ENCODE results near the gene TSPAN6. TPM values are rescaled to one million over a fixed set of nuclear protein-coding genes. Genes with fewer than 3 reads are reported as not detected.

The TSPAN6 gene
- total RNA-seq, 1 experiment from 2014 or later, result 52.2 TPM

- ChIA-PET POLR2A (ENCODE audit: unreplicated experiment) (no interaction called here), CTCF (interaction anchor here (0.6 kb wide), 2 partner anchors 16 to 36 kb away, joined by 4 read pairs; no protein-coding TSS in a partner anchor)
- H4K20me1 ChIP-seq (ENCODE audit: insufficient read depth), result no peaks in the 10 kb centered on the region; the same call in 1 of the 2 replicates
- H2AFZ ChIP-seq, result no peak overlapping the region
- no peak for DNase-seq
- no TSS peak for BruUV-seq (replicated peaks)
- H3F3A ChIP-seq (ENCODE audit: insufficient read depth, low read depth), result peaks cover 46% of the 10 kb centered on the region
- peak overlapping the region; percentile 94; the same call in 1 of the 2 replicates for H3K27ac ChIP-seq
- no peak overlapping the region for H3K4me3 ChIP-seq
- peaks cover 41% of the 10 kb centered on the region for H3K36me3 ChIP-seq (ENCODE audit: low read depth)
- H3K4me1 ChIP-seq (replicated peaks; ENCODE audit: insufficient read depth), result peaks cover 54% of the 10 kb centered on the region
- TF ChIP-seq EZH2 (IDR thresholded peaks at IDR 0.05; ENCODE audit: low read depth), result no peak
- TF ChIP-seq CTCF (conservative IDR thresholded peaks at IDR 0.05), result no peak
- H3K27me3 ChIP-seq (ENCODE audit: insufficient read depth, low read depth), result no peaks in the 10 kb centered on the region
- intact Hi-C loops (cut with micrococcal nuclease; ENCODE audit: unreplicated experiment), result no loop called here
- H3K79me2 ChIP-seq (ENCODE audit: low read depth), result peaks cover 21% of the 10 kb centered on the region
- 0 out of 2 replicates have a peak overlapping the region, but pooled peaks have one; percentile 88 for H3K4me2 ChIP-seq
- no peaks in the 10 kb centered on the region for H3K9me3 ChIP-seq (ENCODE audit: insufficient read depth, low read depth)
- no peaks in the 10 kb centered on the region for H3K9me2 ChIP-seq (ENCODE audit: insufficient read depth)
Observed at GRCh38 chrX:100650841-100651240, 14.2 kb upstream of the TSPAN6 start.

GRCh38 chrX:100649550-100650356, 13.1 kb upstream of the TSPAN6 start:
- Histone ChIP-seq H3F3A (ENCODE audit: insufficient read depth, low read depth) (peaks cover 55% of the 10 kb centered on the region), H3K4me1 (replicated peaks; ENCODE audit: insufficient read depth) (peaks cover 60% of the 10 kb centered on the region), H3K27ac (peak overlapping the region; percentile 94), H4K20me1 (ENCODE audit: insufficient read depth) (no peaks in the 10 kb centered on the region; the same call in 1 of the 2 replicates), H3K9me3 (ENCODE audit: insufficient read depth, low read depth) (no peaks in the 10 kb centered on the region), H3K27me3 (ENCODE audit: insufficient read depth, low read depth) (no peaks in the 10 kb centered on the region), H3K79me2 (ENCODE audit: low read depth) (peaks cover 31% of the 10 kb centered on the region), H3K4me2 (peak overlapping the region; percentile 88), H3K4me3 (peak overlapping the region; percentile 97; the same call in 1 of the 2 replicates), H2AFZ (0 out of 2 replicates have a peak overlapping the region, but pooled peaks have one; percentile 26), H3K9me2 (ENCODE audit: insufficient read depth) (no peaks in the 10 kb centered on the region), H3K36me3 (ENCODE audit: low read depth) (peaks cover 43% of the 10 kb centered on the region)
- ChIA-PET POLR2A (ENCODE audit: unreplicated experiment) (interaction anchor here (0.5 to 1.1 kb wide), 6 partner anchors 13 to 834 kb away, joined by 3 to 9 read pairs (median 6); partner anchors contain the start of genes SYTL4 and XKRX), CTCF (interaction anchor here (0.6 to 0.9 kb wide), 2 partner anchors 13 to 35 kb away, joined by 3 to 5 read pairs; partner anchors contain the start of gene TSPAN6)
- no TSS peak for BruUV-seq (replicated peaks)
- no peak for TF ChIP-seq CTCF (conservative IDR thresholded peaks at IDR 0.05)
- TF ChIP-seq EZH2 (IDR thresholded peaks at IDR 0.05; ENCODE audit: low read depth), result no peak
- intact Hi-C loops (cut with micrococcal nuclease; ENCODE audit: unreplicated experiment), result loop anchor here (5.0 kb wide), 1 partner anchor 758 kb away; the partner anchor contains the start of genes GLA and HNRNPH2
- DNase-seq, result peak; percentile 73 to 87

Data from PC-9 (cell line).